ENCODE results near the gene VIPR2.
"Not testable (repeated sequence)": the region's sequence is repeated elsewhere in the genome, so short reads cannot be mapped to it uniquely, and the experiment has no call there.

VIPR2 gene

DNA sequence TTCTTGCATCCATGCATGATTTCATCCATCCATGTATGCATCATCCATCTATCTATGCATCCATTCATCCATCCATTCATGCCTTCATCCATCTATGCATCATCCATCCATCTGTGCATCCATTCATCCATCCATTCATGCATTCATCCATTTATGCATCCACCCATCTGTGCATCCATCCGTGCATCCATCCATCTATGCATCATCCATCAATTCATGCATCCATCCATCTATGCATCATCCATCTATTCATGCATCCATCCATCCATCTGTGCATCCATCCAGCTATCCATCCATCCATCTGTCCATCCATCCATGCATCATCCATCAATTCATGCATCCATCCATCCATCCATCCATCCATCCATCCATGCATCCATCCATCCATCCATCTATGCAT, 157.0 kb downstream of the VIPR2 start:
- no peak for DNase-seq (ENCODE audit: low spot score)

DNA sequence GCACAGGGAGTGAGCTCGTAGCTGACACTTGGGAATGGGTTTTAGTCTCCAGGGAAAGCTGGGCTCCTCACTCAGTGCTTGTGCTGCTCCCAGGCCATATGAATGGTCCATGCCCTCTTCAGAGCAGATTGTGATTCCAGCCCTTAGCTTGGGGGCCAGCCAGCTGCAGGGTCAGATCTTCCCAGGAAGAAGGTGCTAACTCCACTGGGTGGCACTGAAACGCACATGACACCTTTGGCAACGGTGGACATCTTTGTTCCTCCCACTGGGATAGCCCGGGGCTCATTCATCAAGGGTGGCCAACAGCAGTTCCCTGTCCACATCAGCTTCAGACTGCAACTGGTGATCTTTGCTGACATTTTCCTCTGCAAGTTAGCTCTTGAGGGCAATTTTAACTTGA, 159.1 kb downstream of the VIPR2 start:
- DNase-seq (ENCODE audit: low spot score), result no peak

DNA sequence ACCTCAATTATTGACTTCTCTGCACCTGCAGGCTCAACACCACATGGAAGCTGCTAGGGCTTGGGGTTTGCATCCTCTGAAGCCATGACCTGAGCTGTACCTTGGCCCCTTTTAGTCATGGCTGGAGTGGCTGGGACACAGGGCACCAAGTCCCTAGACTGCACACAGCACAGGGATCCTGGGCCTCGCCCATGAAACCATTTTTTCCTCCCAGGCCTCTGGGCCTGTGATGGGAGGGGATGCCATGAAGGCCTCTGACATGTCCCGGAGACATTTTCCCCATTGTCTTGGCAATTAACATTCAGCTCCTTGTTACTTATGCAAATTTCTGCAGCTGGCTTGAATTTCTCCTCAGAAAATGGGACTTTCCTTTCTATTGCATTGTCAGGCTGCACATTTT, 160.7 kb downstream of the VIPR2 start:
- not testable (repeated sequence) for DNase-seq (ENCODE audit: low spot score)

DNA sequence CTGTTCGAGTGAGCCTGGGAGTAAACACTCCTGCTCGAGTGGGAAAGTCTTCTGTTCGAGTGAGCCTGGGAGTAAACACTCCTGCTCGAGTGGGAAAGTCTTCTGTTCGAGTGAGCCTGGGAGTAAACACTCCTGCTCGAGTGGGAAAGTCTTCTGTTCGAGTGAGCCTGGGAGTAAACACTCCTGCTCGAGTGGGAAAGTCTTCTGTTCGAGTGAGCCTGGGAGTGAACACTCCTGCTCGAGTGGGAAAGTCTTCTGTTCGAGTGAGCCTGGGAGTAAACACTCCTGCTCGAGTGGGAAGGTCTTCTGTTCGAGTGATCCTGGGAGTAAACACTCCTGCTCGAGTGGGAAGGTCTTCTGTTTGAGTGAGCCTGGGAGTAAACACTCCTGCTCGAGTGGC, 162.6 kb downstream of the VIPR2 start:
- not testable (repeated sequence) for DNase-seq (ENCODE audit: low spot score)

DNA sequence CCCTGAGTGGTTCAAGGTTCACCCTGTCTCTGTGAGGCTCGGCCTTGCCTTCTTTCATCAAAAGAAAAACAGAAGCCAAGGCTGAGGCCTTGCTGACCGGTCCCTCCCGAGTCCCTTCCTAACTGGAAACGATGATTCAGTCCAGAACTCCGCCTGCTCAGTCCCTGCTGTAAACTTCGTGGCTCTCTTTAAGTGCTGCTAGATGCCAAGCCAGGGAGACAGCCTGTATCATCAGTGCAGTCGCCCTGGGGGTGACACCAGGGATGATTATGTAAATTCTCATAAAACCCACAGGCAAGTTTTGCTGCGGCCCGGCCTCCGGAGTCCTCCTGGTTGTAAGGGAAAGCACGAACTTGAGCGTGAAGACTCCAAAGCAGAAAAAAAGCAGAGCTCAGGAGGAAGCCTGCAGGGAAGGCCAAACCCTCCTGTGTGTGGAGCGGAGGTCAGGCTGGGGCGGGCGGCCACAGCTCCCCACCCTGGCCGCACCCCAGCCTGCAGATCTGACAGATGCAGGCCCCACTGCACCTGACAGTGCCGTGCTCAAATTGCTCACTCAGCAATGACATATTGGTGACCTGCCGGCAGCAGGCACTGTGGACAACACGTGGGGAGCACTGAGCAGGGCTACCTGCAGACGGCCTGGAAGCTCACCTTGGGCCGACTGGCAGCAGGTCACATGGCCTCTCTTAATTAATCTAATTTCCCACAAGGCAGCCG, 164.9 kb downstream of the VIPR2 start:
- DNase-seq (ENCODE audit: low spot score), result no peak

DNA sequence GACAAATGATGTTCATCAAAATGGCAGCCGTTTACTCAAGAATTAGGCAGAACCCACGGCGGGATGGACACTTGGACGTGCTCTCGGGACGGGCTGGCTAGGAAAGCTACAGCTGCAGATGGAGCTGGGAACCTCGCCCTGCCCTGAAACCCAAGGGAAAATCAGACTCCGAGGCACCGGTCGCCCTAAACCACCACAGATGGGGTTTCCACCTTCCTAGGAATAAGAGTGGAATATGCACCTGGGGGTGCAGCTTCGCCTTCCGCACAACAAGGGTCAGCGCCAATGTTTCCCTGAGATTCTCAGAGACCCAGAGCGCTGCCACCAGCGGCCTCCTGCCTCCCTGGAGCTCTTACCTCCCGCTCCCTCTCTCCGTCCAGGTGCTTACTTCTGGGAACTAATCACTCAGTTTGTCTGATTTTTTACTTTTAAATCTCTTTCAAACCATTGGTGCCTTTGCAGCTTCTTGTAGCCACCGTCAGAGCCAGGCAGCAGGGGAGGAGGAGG, 165.6 kb downstream of the VIPR2 start:
- no peak for DNase-seq (ENCODE audit: low spot score)

All from left forelimb (tissue), 1 donor.